Measurements from ENCODE around the gene COA1. TPM values are rescaled to one million over a fixed set of nuclear protein-coding genes. Genes with fewer than 3 reads are reported as not detected.

Gene COA1
- total and polyA plus RNA-seq, 9 of the 15 experiments (the other 6 are each of a cell fraction or from before 2014, with no cell fraction given): 98.9 to 463 (median 181) TPM

GRCh38 chr7:43694399-43694748 lies 34.9 kb downstream of the COA1 start:
- H3K9me1 ChIP-seq (ENCODE audit: control insufficient read depth, insufficient read depth, low read length): no peaks in the 10 kb centered on the region
- H2AFZ ChIP-seq (ENCODE audit: low read depth, low read length): no peak overlapping the region
- CTCF ChIA-PET (ENCODE audit: low intra/inter-chr PET ratio): no interaction called here
- H3K9ac ChIP-seq (ENCODE audit: insufficient read depth in 1 of 2, low read depth in 2 of 2, low read length in 2 of 2): no peak overlapping the region
- H3K79me2 ChIP-seq (ENCODE audit: control insufficient read depth, insufficient read depth, low read length): peaks cover 97% of the 10 kb centered on the region
- in situ Hi-C loops (cut with MboI) (no loop called here), intact Hi-C loops (cut with micrococcal nuclease) (no loop called here)
- DNase-seq (ENCODE audit: extremely low read depth in 1 of 4, low spot score in 3 of 4) (no peak), ATAC-seq (no peak), FAIRE-seq (no peak)
- no peak overlapping the region for H3K4me2 ChIP-seq (ENCODE audit: insufficient read depth, low read length)
- no peaks in the 10 kb centered on the region for H3K9me3 ChIP-seq (replicated peaks; ENCODE audit: control insufficient read depth, insufficient read depth, low read depth, low read length)
- H3K4me1 ChIP-seq (replicated peaks in 1 of 2; ENCODE audit: control insufficient read depth in 2 of 2, insufficient read depth in 2 of 2, low read length in 2 of 2): no peaks in the 10 kb centered on the region
- WGBS (ENCODE audit: insufficient coverage, low coverage, missing lambda C conversion rate): 91% methylated on average over 2 of the region's 2 CpGs
- BruUV-seq (replicated peaks): no TSS peak
- H3K36me3 ChIP-seq (ENCODE audit: control insufficient read depth, insufficient read depth, low read length): no peaks in the 10 kb centered on the region
- no peaks in the 10 kb centered on the region for H3K27me3 ChIP-seq (ENCODE audit: control insufficient read depth in 2 of 2, insufficient read depth in 2 of 2, low read length in 2 of 2)
- no peak overlapping the region for H3K4me3 ChIP-seq
- POLR2A ChIA-PET: interaction anchor here (1.2 kb wide), 1 partner anchor 18 kb away, joined by 3 read pairs; no protein-coding TSS in a partner anchor
- H3K27ac ChIP-seq (ENCODE audit: extremely low read depth, low read depth, low read length): no peak overlapping the region
- peaks cover 14% of the 10 kb centered on the region; the same call in 1 of the 2 replicates for H4K20me1 ChIP-seq (replicated peaks; ENCODE audit: control insufficient read depth, insufficient read depth, low read length)
- TF ChIP-seq CREB3 (tag; conservative IDR thresholded peaks at IDR 0.05; ENCODE audit: low read depth) (no peak), XRCC4 (IDR thresholded peaks at IDR 0.05; ENCODE audit: extremely low read depth, insufficient read depth, insufficient read length) (no peak), MIER1 (IDR thresholded peaks at IDR 0.05; ENCODE audit: low read depth) (no peak), ZNF253 (CRISPR knock-in tag; conservative IDR thresholded peaks at IDR 0.05) (no peak), ZBTB49 (CRISPR knock-in tag; IDR thresholded peaks at IDR 0.05; ENCODE audit: borderline replicate concordance) (no peak), RBM34 (IDR thresholded peaks at IDR 0.05; ENCODE audit: borderline replicate concordance, insufficient read depth, low read length) (no peak), ILF3 (IDR thresholded peaks at IDR 0.05; ENCODE audit: borderline replicate concordance) (no peak), ZKSCAN8 (CRISPR knock-in tag; IDR thresholded peaks at IDR 0.05) (no peak), ZKSCAN1 (IDR thresholded peaks at IDR 0.05; ENCODE audit: low read depth, low read length) (no peak), ZNF778 (CRISPR knock-in tag; IDR thresholded peaks at IDR 0.05) (no peak), MCM2 (IDR thresholded peaks at IDR 0.05; ENCODE audit: low read depth) (no peak), ETS1 (conservative IDR thresholded peaks at IDR 0.05; ENCODE audit: control insufficient read depth, low read depth, low read length) (no peak), THRA (IDR thresholded peaks at IDR 0.05) (no peak), ZNF23 (CRISPR knock-in tag; IDR thresholded peaks at IDR 0.05) (no peak), ZNF280B (CRISPR knock-in tag; IDR thresholded peaks at IDR 0.05) (no peak), ZFX (CRISPR knock-in tag; IDR thresholded peaks at IDR 0.05) (no peak)
